ENCODE results near the gene FUBP3. TPM values are rescaled to one million over a fixed set of nuclear protein-coding genes. Genes with fewer than 3 reads are reported as not detected.

The FUBP3 gene
- polyA plus RNA-seq, 3 donors, result 9.5 to 17.3 (median 16.3) TPM

- no peak for DNase-seq
- Histone ChIP-seq H3K4me3 (replicated peaks in 1 of 3; ENCODE audit: low read depth in 2 of 3, low read length in 3 of 3) (no peak overlapping the region), H3K79me2 (ENCODE audit: insufficient read depth, low read length) (no peaks in the 10 kb centered on the region), H3K4me2 (replicated peaks; ENCODE audit: extremely low read depth, low read length, poor library complexity, severe bottlenecking) (no peak overlapping the region), H3K9ac (ENCODE audit: insufficient read depth, low read length, poor library complexity, severe bottlenecking) (no peak overlapping the region), H3K27ac (ENCODE audit: low read depth in 1 of 2, low read length in 2 of 2) (no peak overlapping the region), H3K9me3 (replicated peaks in 1 of 2; ENCODE audit: control insufficient read depth in 1 of 2, insufficient read depth in 1 of 2, low read length in 2 of 2) (peaks cover 0 to 14% of the 10 kb centered on the region in 2 donors), H3K36me3 (replicated peaks in 1 of 2; ENCODE audit: control insufficient read depth in 1 of 2, insufficient read depth in 2 of 2, low read length in 2 of 2) (no peaks in the 10 kb centered on the region), H4K20me1 (ENCODE audit: insufficient read depth, low read length) (no peaks in the 10 kb centered on the region), H3K4me1 (ENCODE audit: control insufficient read depth in 1 of 2, insufficient read depth in 2 of 2, low read length in 2 of 2) (no peaks in the 10 kb centered on the region), H2AFZ (ENCODE audit: insufficient read depth, low read depth, low read length, poor library complexity, severe bottlenecking) (no peak overlapping the region), H3K27me3 (ENCODE audit: control insufficient read depth in 2 of 2, insufficient read depth in 2 of 2, low read length in 2 of 2) (peaks cover 18 to 40% of the 10 kb centered on the region in 2 donors)
- no peaks in the 10 kb centered on the region for H3K36me3 Mint-ChIP-seq
- intact Hi-C loops (cut with micrococcal nuclease), result no loop called here
- H3K27ac Mint-ChIP-seq, result no peak overlapping the region
- TF ChIP-seq CTCF (IDR thresholded peaks at IDR 0.05), result no peak
- peaks cover 2% of the 10 kb centered on the region for H3K4me1 Mint-ChIP-seq
- peaks cover 0 to 9% (median 3%) of the 10 kb centered on the region in 7 donors for H3K9me3 Mint-ChIP-seq
- H3K4me3 Mint-ChIP-seq, result no peak overlapping the region
- peaks cover 52 to 81% (median 54%) of the 10 kb centered on the region in 3 donors for H3K27me3 Mint-ChIP-seq (ENCODE audit: low read depth in 3 of 3)
- WGBS (ENCODE audit: insufficient coverage), result 96% methylated on average over 3 of the region's 6 CpGs
These were observed 75.5 kb downstream of the FUBP3 start for GRCh38 chr9:130654879-130655278.

GRCh38 chr9:130658893-130659698, 79.7 kb downstream of the FUBP3 start:
- Histone ChIP-seq H3K27me3 (ENCODE audit: control insufficient read depth in 2 of 2, insufficient read depth in 2 of 2, low read length in 2 of 2) (peaks cover 47 to 78% of the 10 kb centered on the region in 2 donors), H4K20me1 (ENCODE audit: insufficient read depth, low read length) (no peaks in the 10 kb centered on the region), H3K9me3 (replicated peaks in 1 of 2; ENCODE audit: control insufficient read depth in 1 of 2, insufficient read depth in 1 of 2, low read length in 2 of 2) (peaks cover 0 to 25% of the 10 kb centered on the region in 2 donors), H3K4me2 (replicated peaks; ENCODE audit: extremely low read depth, low read length, poor library complexity, severe bottlenecking) (no peak overlapping the region), H3K36me3 (replicated peaks in 1 of 2; ENCODE audit: control insufficient read depth in 1 of 2, insufficient read depth in 2 of 2, low read length in 2 of 2) (no peaks in the 10 kb centered on the region), H3K4me1 (ENCODE audit: control insufficient read depth in 1 of 2, insufficient read depth in 2 of 2, low read length in 2 of 2) (peaks cover 3 to 5% of the 10 kb centered on the region in 2 donors), H3K4me3 (replicated peaks in 1 of 3; ENCODE audit: low read depth in 2 of 3, low read length in 3 of 3) (no peak overlapping the region), H3K9ac (ENCODE audit: insufficient read depth, low read length, poor library complexity, severe bottlenecking) (no peak overlapping the region), H2AFZ (ENCODE audit: insufficient read depth, low read depth, low read length, poor library complexity, severe bottlenecking) (no peak overlapping the region), H3K27ac (ENCODE audit: low read depth in 1 of 2, low read length in 2 of 2) (no peak overlapping the region), H3K79me2 (ENCODE audit: insufficient read depth, low read length) (no peaks in the 10 kb centered on the region)
- no peak for TF ChIP-seq CTCF (IDR thresholded peaks at IDR 0.05)
- peaks cover 73 to 97% (median 74%) of the 10 kb centered on the region in 3 donors for H3K27me3 Mint-ChIP-seq (ENCODE audit: low read depth in 3 of 3)
- peak overlapping the region in 1 of 2 donors; percentile 78 for H3K4me3 Mint-ChIP-seq
- WGBS (ENCODE audit: insufficient coverage), result 29% methylated on average over 27 of the region's 52 CpGs
- peak overlapping the region in 1 of 7 donors; percentile 33 for H3K27ac Mint-ChIP-seq
- intact Hi-C loops (cut with micrococcal nuclease), result no loop called here
- H3K36me3 Mint-ChIP-seq, result peaks cover 0 to under 1% of the 10 kb centered on the region in 2 donors
- no peak for DNase-seq
- peaks cover 0 to 23% (median 5%) of the 10 kb centered on the region in 7 donors for H3K9me3 Mint-ChIP-seq
- peaks cover 3% of the 10 kb centered on the region for H3K4me1 Mint-ChIP-seq
